ENCODE results near the gene SCGB3A1.
A peak's percentile ranks its signal among the peaks of the same experiment; 100 is the strongest.

The SCGB3A1 gene

GRCh38 chr5:180594311-180595045 lies 3.2 kb upstream of the SCGB3A1 start:
- FAIRE-seq (no peak), DNase-seq (ENCODE audit: insufficient read length, low spot score) (no peak)
- TF ChIP-seq TAF1 (IDR thresholded peaks at IDR 0.05; ENCODE audit: low read depth, low read length) (no peak), SPI1 (IDR thresholded peaks at IDR 0.05; ENCODE audit: low read depth, low read length) (no peak), POU2F2 (IDR thresholded peaks at IDR 0.05; ENCODE audit: low read depth, low read length) (no peak), PAX5 (IDR thresholded peaks at IDR 0.05; ENCODE audit: insufficient read depth, low read length, severe bottlenecking) (no peak), POLR2A (IDR thresholded peaks at IDR 0.05; ENCODE audit: low read depth, low read length) (no peak)

- DNase-seq (ENCODE audit: insufficient read length, low spot score) (no peak), FAIRE-seq (no peak)
- no peak for TF ChIP-seq POLR2AphosphoS5 (IDR thresholded peaks at IDR 0.05; ENCODE audit: low read depth, low read length)
- TF ChIP-seq POU2F2 (IDR thresholded peaks at IDR 0.05; ENCODE audit: low read depth, low read length): no peak
- TF ChIP-seq PAX5 (IDR thresholded peaks at IDR 0.05; ENCODE audit: insufficient read depth, low read length, severe bottlenecking): no peak
These were observed 2.3 kb upstream of the SCGB3A1 start for GRCh38 chr5:180593446-180594206.

- TF ChIP-seq TAF1 (IDR thresholded peaks at IDR 0.05; ENCODE audit: low read depth, low read length) (no peak), POLR2AphosphoS5 (IDR thresholded peaks at IDR 0.05; ENCODE audit: low read depth, low read length) (no peak), SPI1 (IDR thresholded peaks at IDR 0.05; ENCODE audit: low read depth, low read length) (no peak), POLR2A (IDR thresholded peaks at IDR 0.05; ENCODE audit: low read depth, low read length) (no peak), POU2F2 (IDR thresholded peaks at IDR 0.05; ENCODE audit: low read depth, low read length) (no peak), PAX5 (IDR thresholded peaks at IDR 0.05; ENCODE audit: insufficient read depth, low read length, severe bottlenecking) (no peak)
- FAIRE-seq (no peak), DNase-seq (ENCODE audit: insufficient read length, low spot score) (no peak)
These were observed 877 bp upstream of the SCGB3A1 start for GRCh38 chr5:180592176-180592575.

- FAIRE-seq (no peak), DNase-seq (ENCODE audit: insufficient read length, low spot score) (peak; percentile 20)
- TF ChIP-seq SPI1 (IDR thresholded peaks at IDR 0.05; ENCODE audit: low read depth, low read length) (no peak), POLR2AphosphoS5 (IDR thresholded peaks at IDR 0.05; ENCODE audit: low read depth, low read length) (no peak), TAF1 (IDR thresholded peaks at IDR 0.05; ENCODE audit: low read depth, low read length) (no peak), POLR2A (IDR thresholded peaks at IDR 0.05; ENCODE audit: low read depth, low read length) (no peak), POU2F2 (IDR thresholded peaks at IDR 0.05; ENCODE audit: low read depth, low read length) (no peak), PAX5 (IDR thresholded peaks at IDR 0.05; ENCODE audit: insufficient read depth, low read length, severe bottlenecking) (no peak)
These were observed 572 bp downstream of the SCGB3A1 start for GRCh38 chr5:180590543-180591310.

- FAIRE-seq: peak; percentile 13
- peak; percentile 6 for DNase-seq (ENCODE audit: insufficient read length, low spot score)
- no peak for TF ChIP-seq POLR2A (IDR thresholded peaks at IDR 0.05; ENCODE audit: low read depth, low read length)
- TF ChIP-seq PAX5 (IDR thresholded peaks at IDR 0.05; ENCODE audit: insufficient read depth, low read length, severe bottlenecking): no peak
- no peak for TF ChIP-seq TAF1 (IDR thresholded peaks at IDR 0.05; ENCODE audit: low read depth, low read length)
- TF ChIP-seq SPI1 (IDR thresholded peaks at IDR 0.05; ENCODE audit: low read depth, low read length): no peak
- TF ChIP-seq POU2F2 (IDR thresholded peaks at IDR 0.05; ENCODE audit: low read depth, low read length): no peak
- no peak for TF ChIP-seq POLR2AphosphoS5 (IDR thresholded peaks at IDR 0.05; ENCODE audit: low read depth, low read length)
These were observed 1.3 kb downstream of the SCGB3A1 start for GRCh38 chr5:180589771-180590542.

- TF ChIP-seq POLR2AphosphoS5 (IDR thresholded peaks at IDR 0.05; ENCODE audit: low read depth, low read length): no peak
- no peak for TF ChIP-seq PAX5 (IDR thresholded peaks at IDR 0.05; ENCODE audit: insufficient read depth, low read length, severe bottlenecking)
- no peak for TF ChIP-seq TAF1 (IDR thresholded peaks at IDR 0.05; ENCODE audit: low read depth, low read length)
- no peak for TF ChIP-seq POLR2A (IDR thresholded peaks at IDR 0.05; ENCODE audit: low read depth, low read length)
- TF ChIP-seq SPI1 (IDR thresholded peaks at IDR 0.05; ENCODE audit: low read depth, low read length): no peak
- no peak for TF ChIP-seq POU2F2 (IDR thresholded peaks at IDR 0.05; ENCODE audit: low read depth, low read length)
- FAIRE-seq: no peak
These were observed 4.4 kb downstream of the SCGB3A1 start for GRCh38 chr5:180586870-180587269.

GRCh38 chr5:180586204-180586603 lies 5.1 kb downstream of the SCGB3A1 start:
- no peak for TF ChIP-seq POU2F2 (IDR thresholded peaks at IDR 0.05; ENCODE audit: low read depth, low read length)
- TF ChIP-seq PAX5 (IDR thresholded peaks at IDR 0.05; ENCODE audit: insufficient read depth, low read length, severe bottlenecking): no peak
- TF ChIP-seq POLR2AphosphoS5 (IDR thresholded peaks at IDR 0.05; ENCODE audit: low read depth, low read length): no peak
- no peak for TF ChIP-seq TAF1 (IDR thresholded peaks at IDR 0.05; ENCODE audit: low read depth, low read length)
- TF ChIP-seq SPI1 (IDR thresholded peaks at IDR 0.05; ENCODE audit: low read depth, low read length): no peak
- no peak for TF ChIP-seq POLR2A (IDR thresholded peaks at IDR 0.05; ENCODE audit: low read depth, low read length)
- no peak for FAIRE-seq
- DNase-seq (ENCODE audit: insufficient read length, low spot score): no peak

More at GRCh38 chr5:180586870-180587269, 4.4 kb downstream of the SCGB3A1 start:
- DNase-seq (ENCODE audit: insufficient read length, low spot score): no peak

- FAIRE-seq (no peak), DNase-seq (ENCODE audit: insufficient read length, low spot score) (no peak)
- TF ChIP-seq TAF1 (IDR thresholded peaks at IDR 0.05; ENCODE audit: low read depth, low read length): no peak
- no peak for TF ChIP-seq POU2F2 (IDR thresholded peaks at IDR 0.05; ENCODE audit: low read depth, low read length)
These were observed 7.6 kb downstream of the SCGB3A1 start for GRCh38 chr5:180583738-180584137.

GRCh38 chr5:180580681-180581080 lies 10.6 kb downstream of the SCGB3A1 start:
- FAIRE-seq: no peak
- DNase-seq (ENCODE audit: insufficient read length, low spot score): no peak
- no peak for TF ChIP-seq POLR2AphosphoS5 (IDR thresholded peaks at IDR 0.05; ENCODE audit: low read depth, low read length)

Data from GM12891 (cell line).